Measurements from ENCODE around the gene GPR55. TPM values are rescaled to one million over a fixed set of nuclear protein-coding genes. Genes with fewer than 3 reads are reported as not detected.
A peak's percentile ranks its signal among the peaks of the same experiment; 100 is the strongest.

Gene GPR55
- total RNA-seq, 1 experiment from 2014 or later, result not detected

- no peak overlapping the region for H3K18ac ChIP-seq (ENCODE audit: insufficient read length, low read depth, low read length)
- Mint-ChIP-seq H3K27ac (no peak overlapping the region), H3K36me3 (ENCODE audit: insufficient read depth in 1 of 3, low read depth in 3 of 3) (peaks cover 4 to 14% (median 6%) of the 10 kb centered on the region in 3 experiments; a peak in 5 of 7 replicates), H3K27me3 (ENCODE audit: low read depth) (peaks cover 2% of the 10 kb centered on the region; the same call in 1 of the 2 replicates), H3K4me1 (peaks cover 7 to 22% of the 10 kb centered on the region in 2 experiments), H3K4me3 (no peak overlapping the region), H3K9me3 (peaks cover 18 to 24% of the 10 kb centered on the region in 2 experiments)
- no peak overlapping the region for H3K9ac ChIP-seq (ENCODE audit: extremely low read depth, insufficient read length, low read length)
- WGBS (ENCODE audit: extremely low coverage, insufficient read length, low lambda C conversion rate), result no CpG with 5 or more reads among the region's 22 CpGs
- peak overlapping the region; percentile 44 for H4K91ac ChIP-seq (ENCODE audit: insufficient read length, low read depth, low read length)
- H3K27ac ChIP-seq (ENCODE audit: insufficient read length, low read depth, low read length), result no peak overlapping the region
- no peak for TF ChIP-seq CTCF (conservative IDR thresholded peaks at IDR 0.05)
- H3K56ac ChIP-seq (ENCODE audit: insufficient read length, low read depth, low read length), result no peak overlapping the region
- H2BK5ac ChIP-seq (ENCODE audit: insufficient read length, low read length), result no peak overlapping the region
- no peak overlapping the region for H2BK15ac ChIP-seq (ENCODE audit: low read depth, low read length)
- no peak overlapping the region for H2BK120ac ChIP-seq (ENCODE audit: low read depth, low read length, poor library complexity, severe bottlenecking)
- H2AFZ ChIP-seq (ENCODE audit: low read length), result no peak overlapping the region
- H4K8ac ChIP-seq (replicated peaks; ENCODE audit: insufficient read length, low read depth, low read length), result no peak overlapping the region
- no peaks in the 10 kb centered on the region for H3K27me3 ChIP-seq (ENCODE audit: insufficient read depth, low read length)
- H2BK12ac ChIP-seq (ENCODE audit: insufficient read length, low read depth, low read length), result no peak overlapping the region
- H3K4ac ChIP-seq (ENCODE audit: low read depth, low read length), result no peak overlapping the region
- no peak overlapping the region for H3K23ac ChIP-seq (ENCODE audit: insufficient read length, low read depth, low read length)
- peak; percentile 54 for DNase-seq
- no peaks in the 10 kb centered on the region for H3K79me2 ChIP-seq (ENCODE audit: insufficient read depth, low read length)
- H3K14ac ChIP-seq (ENCODE audit: insufficient read depth, low read length), result no peak overlapping the region
- no peaks in the 10 kb centered on the region for H3K9me3 ChIP-seq (ENCODE audit: control insufficient read depth, low read depth, low read length)
- no peak overlapping the region for H3K4me2 ChIP-seq (ENCODE audit: insufficient read depth, insufficient read length, low read length)
- H2BK20ac ChIP-seq (ENCODE audit: low read depth, low read length, poor library complexity, severe bottlenecking), result no peak overlapping the region
- H3K79me1 ChIP-seq (ENCODE audit: insufficient read depth, low read depth, low read length, poor library complexity, severe bottlenecking), result no peaks in the 10 kb centered on the region
- peaks cover 2% of the 10 kb centered on the region; the same call in 1 of the 2 replicates for H3K4me1 ChIP-seq (ENCODE audit: insufficient read depth, low read length)
- H3T11ph ChIP-seq (ENCODE audit: low read length), result no peak overlapping the region
- no peak overlapping the region for H2AK5ac ChIP-seq (ENCODE audit: insufficient read length, low read length)
- H4K5ac ChIP-seq (ENCODE audit: insufficient read length, low read depth, low read length), result no peak overlapping the region
- no peaks in the 10 kb centered on the region for H3K23me2 ChIP-seq (ENCODE audit: insufficient read length, low read depth, low read length, poor library complexity, severe bottlenecking)
- H4K20me1 ChIP-seq (ENCODE audit: control insufficient read depth, insufficient read depth, insufficient read length), result no peaks in the 10 kb centered on the region
These were observed 7.8 kb upstream of the GPR55 start for GRCh38 chr2:230932556-230933511.
